Stomach (tissue), 4 donors: Measurements from ENCODE around the gene SLC2A3.

ENCODE experiments used
- EP300 ChIP-seq: sonication (generic); formaldehyde crosslinking; IDR thresholded peaks from one replicate; pipeline ENCODE4 v1.6.1; 2017; ENCODE audit warnings: antibody characterized with exemption
- POLR2A ChIP-seq, 4 donors: fragments of 450-650 bp; IDR thresholded peaks; one replicate each; pipeline ENCODE4 v1.6.1; 2016; ENCODE audit warnings: antibody characterized with exemption in 4 of 4, control low read depth in 2 of 4, mild to moderate bottlenecking in 1 of 4, moderate library complexity in 1 of 4
- POLR2AphosphoS5 ChIP-seq, 3 donors: sonication (generic); formaldehyde crosslinking; IDR thresholded peaks; one replicate each; pipeline ENCODE4 v1.6.1; 2016; ENCODE audit warnings: antibody characterized with exemption in 3 of 3
- TF ChIP-seq, protein P1 (sequence below), 7 experiments: fragments of 450-650 bp in 4 of 7; fragments of 200-600 bp in 3 of 7; sonication (generic) in 3 of 7; IDR thresholded peaks; one replicate each; pipeline ENCODE4 v1.5.1; 2016 to 2019; ENCODE audit warnings: antibody characterized with exemption in 7 of 7, control low read depth in 2 of 7, mild to moderate bottlenecking in 1 of 7

DNA sequence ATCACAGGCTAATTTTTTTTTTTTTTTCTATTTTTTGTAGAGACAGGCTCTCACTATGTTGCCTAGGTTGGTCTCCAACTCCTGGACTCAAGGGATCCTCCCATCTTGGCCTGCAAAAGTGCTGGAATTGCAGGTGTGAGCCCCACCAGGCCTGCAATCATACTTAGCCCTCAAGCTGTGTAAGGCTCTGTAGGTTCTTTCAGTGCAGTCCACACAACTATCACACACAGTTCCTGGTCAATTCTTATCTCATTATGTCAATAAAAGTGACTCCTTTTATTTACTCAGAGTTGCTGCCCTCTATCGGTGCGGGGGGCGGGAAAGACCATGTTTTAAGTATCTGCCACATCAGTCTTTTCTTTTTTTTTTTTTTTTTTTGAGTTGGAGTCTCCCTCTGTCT, 29.0 kb downstream of the SLC2A3 start:
- TF ChIP-seq, protein P1, sequence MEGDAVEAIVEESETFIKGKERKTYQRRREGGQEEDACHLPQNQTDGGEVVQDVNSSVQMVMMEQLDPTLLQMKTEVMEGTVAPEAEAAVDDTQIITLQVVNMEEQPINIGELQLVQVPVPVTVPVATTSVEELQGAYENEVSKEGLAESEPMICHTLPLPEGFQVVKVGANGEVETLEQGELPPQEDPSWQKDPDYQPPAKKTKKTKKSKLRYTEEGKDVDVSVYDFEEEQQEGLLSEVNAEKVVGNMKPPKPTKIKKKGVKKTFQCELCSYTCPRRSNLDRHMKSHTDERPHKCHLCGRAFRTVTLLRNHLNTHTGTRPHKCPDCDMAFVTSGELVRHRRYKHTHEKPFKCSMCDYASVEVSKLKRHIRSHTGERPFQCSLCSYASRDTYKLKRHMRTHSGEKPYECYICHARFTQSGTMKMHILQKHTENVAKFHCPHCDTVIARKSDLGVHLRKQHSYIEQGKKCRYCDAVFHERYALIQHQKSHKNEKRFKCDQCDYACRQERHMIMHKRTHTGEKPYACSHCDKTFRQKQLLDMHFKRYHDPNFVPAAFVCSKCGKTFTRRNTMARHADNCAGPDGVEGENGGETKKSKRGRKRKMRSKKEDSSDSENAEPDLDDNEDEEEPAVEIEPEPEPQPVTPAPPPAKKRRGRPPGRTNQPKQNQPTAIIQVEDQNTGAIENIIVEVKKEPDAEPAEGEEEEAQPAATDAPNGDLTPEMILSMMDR (IDR thresholded peaks at IDR 0.05), result peak in 4 of 7 experiments; percentile 7 to 42 (median 24)
- no peak for TF ChIP-seq POLR2AphosphoS5 (IDR thresholded peaks at IDR 0.05)
- TF ChIP-seq POLR2A (IDR thresholded peaks at IDR 0.05), result no peak
- no peak for TF ChIP-seq EP300
